ENCODE results near the gene SLC12A9. TPM values are rescaled to one million over a fixed set of nuclear protein-coding genes. Genes with fewer than 3 reads are reported as not detected.
A peak's percentile ranks its signal among the peaks of the same experiment; 100 is the strongest.
"Not testable (repeated sequence)": the region's sequence is repeated elsewhere in the genome, so short reads cannot be mapped to it uniquely, and the experiment has no call there.

Gene SLC12A9
- total RNA-seq, 3 donors from 2014 or later: 27.9 to 34.0 (median 33.5) TPM

DNA sequence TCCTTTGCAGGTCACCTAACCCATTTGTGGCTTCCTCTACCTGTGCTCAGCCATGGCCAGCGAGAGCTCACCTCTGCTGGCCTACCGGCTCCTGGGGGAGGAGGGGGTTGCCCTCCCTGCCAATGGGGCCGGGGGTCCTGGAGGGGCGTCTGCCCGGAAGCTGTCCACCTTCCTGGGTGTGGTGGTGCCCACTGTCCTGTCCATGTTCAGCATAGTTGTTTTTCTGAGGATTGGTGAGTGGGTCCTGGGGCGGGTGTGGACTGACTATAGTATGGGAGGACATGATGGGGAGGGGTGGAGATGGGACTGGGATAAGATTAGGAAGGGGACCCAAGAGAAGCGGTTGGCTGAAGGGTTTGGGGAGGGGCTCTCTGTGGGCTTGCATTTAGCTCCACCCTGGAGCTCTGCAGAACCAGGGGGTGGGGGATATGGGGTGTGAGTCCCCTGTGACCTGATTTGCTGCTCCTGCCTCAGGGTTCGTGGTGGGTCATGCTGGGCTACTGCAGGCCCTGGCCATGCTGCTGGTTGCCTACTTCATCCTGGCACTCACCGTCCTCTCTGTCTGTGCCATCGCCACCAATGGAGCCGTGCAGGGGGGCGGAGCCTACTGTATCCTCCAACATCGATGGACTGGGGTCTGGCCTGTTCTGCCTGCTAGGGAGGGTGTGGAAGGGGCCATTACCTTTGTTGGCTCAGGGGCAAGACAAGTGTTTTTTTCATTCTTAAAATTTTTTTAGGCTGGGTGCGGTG is 1.8 kb downstream of the SLC12A9 start:
- intact Hi-C loops (cut with DNase I, micrococcal nuclease): loop anchor here (5.0 to 10.0 kb wide), 2 partner anchors 52 to 60 kb away; no protein-coding TSS in a partner anchor

DNA sequence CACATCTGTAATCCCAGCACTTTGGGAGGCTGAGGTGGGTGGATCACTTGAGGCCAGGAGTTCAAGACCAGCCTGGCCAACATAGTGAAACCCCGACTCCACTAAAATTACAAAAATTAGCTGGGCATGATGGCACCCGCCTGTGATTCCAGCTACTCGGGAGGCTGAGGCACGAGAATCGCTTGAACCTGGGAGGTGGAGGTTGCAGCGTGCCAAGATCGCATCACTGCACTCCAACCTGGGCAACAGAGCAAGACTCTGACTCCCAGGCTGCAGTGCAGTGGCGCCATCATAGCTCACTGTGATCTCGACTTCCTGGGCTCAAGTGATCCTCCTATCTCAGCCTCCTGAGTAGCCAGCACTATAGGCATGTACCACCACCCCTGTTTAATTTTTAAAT is 2.4 kb downstream of the SLC12A9 start:
- not testable (repeated sequence) for ATAC-seq; H3K9me3 ChIP-seq; H3K36me3 ChIP-seq (ENCODE audit: low read depth); H3K4me3 ChIP-seq
- H3K4me1 ChIP-seq (ENCODE audit: low read depth): peaks cover 17% of the 10 kb centered on the region
- peak in 1 of 3 donors; percentile 22 for DNase-seq
- intact Hi-C loops (cut with DNase I, micrococcal nuclease): loop anchor here (5.0 to 10.0 kb wide), 2 partner anchors 53 to 60 kb away; no protein-coding TSS in a partner anchor

More for the DNA sequence above, 1.8 kb downstream of the SLC12A9 start:
- H3K9me3 ChIP-seq: no peaks in the 10 kb centered on the region
- no peak for ATAC-seq
- TF ChIP-seq, protein P1, sequence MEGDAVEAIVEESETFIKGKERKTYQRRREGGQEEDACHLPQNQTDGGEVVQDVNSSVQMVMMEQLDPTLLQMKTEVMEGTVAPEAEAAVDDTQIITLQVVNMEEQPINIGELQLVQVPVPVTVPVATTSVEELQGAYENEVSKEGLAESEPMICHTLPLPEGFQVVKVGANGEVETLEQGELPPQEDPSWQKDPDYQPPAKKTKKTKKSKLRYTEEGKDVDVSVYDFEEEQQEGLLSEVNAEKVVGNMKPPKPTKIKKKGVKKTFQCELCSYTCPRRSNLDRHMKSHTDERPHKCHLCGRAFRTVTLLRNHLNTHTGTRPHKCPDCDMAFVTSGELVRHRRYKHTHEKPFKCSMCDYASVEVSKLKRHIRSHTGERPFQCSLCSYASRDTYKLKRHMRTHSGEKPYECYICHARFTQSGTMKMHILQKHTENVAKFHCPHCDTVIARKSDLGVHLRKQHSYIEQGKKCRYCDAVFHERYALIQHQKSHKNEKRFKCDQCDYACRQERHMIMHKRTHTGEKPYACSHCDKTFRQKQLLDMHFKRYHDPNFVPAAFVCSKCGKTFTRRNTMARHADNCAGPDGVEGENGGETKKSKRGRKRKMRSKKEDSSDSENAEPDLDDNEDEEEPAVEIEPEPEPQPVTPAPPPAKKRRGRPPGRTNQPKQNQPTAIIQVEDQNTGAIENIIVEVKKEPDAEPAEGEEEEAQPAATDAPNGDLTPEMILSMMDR (IDR thresholded peaks at IDR 0.05): no peak
- DNase-seq: peak in 2 of 3 donors; percentile 22 to 46
- no peak overlapping the region for H3K4me3 ChIP-seq
- peaks cover 17% of the 10 kb centered on the region for H3K4me1 ChIP-seq (ENCODE audit: low read depth)
- no peaks in the 10 kb centered on the region for H3K36me3 ChIP-seq (ENCODE audit: low read depth)

- peak in 1 of 3 donors; percentile 42 for DNase-seq
- H3K4me1 ChIP-seq (ENCODE audit: low read depth): peaks cover 17% of the 10 kb centered on the region
- H3K4me3 ChIP-seq: no peak overlapping the region
- H3K9me3 ChIP-seq: no peaks in the 10 kb centered on the region
- peaks cover 5% of the 10 kb centered on the region for H3K36me3 ChIP-seq (ENCODE audit: low read depth)
- no peak for ATAC-seq
- intact Hi-C loops (cut with DNase I, micrococcal nuclease): loop anchor here in 1 of 2 donors (10.0 kb wide), 1 partner anchor 61 kb away; no protein-coding TSS in a partner anchor
- TF ChIP-seq, protein P1 (IDR thresholded peaks at IDR 0.05): no peak
Measured at GRCh38 chr7:100855515-100855914, 3.0 kb downstream of the SLC12A9 start.

DNA sequence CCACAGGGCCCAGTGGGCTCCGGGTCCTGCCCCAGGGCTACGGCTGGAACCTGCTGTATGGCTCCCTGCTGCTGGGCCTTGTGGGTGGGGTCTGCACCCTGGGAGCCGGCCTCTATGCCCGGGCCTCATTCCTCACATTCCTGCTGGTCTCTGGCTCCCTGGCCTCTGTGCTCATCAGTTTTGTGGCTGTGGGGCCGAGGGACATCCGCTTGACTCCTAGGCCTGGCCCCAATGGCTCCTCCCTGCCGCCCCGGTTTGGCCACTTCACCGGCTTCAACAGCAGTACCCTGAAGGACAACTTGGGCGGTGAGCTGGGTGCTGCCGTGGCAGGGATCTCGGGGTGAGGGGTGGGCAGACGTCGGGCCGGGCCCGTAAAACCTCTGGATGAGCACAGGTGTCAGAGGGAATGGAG is 4.4 kb downstream of the SLC12A9 start:
- intact Hi-C loops (cut with DNase I, micrococcal nuclease): loop anchor here in 1 of 2 donors (10.0 kb wide), 1 partner anchor 62 kb away; no protein-coding TSS in a partner anchor
- ATAC-seq (no peak), DNase-seq (peak in 1 of 3 donors; percentile 46)
- Histone ChIP-seq H3K4me3 (no peak overlapping the region), H3K9me3 (no peaks in the 10 kb centered on the region), H3K4me1 (ENCODE audit: low read depth) (peaks cover 14% of the 10 kb centered on the region), H3K36me3 (ENCODE audit: low read depth) (peaks cover 6% of the 10 kb centered on the region)
- TF ChIP-seq, protein P1 (IDR thresholded peaks at IDR 0.05): no peak

- no peaks in the 10 kb centered on the region for H3K9me3 ChIP-seq
- peaks cover 6% of the 10 kb centered on the region for H3K36me3 ChIP-seq (ENCODE audit: low read depth)
- ATAC-seq (no peak), DNase-seq (peak in 1 of 3 donors; percentile 35)
- TF ChIP-seq, protein P1 (IDR thresholded peaks at IDR 0.05): no peak
- no peak overlapping the region for H3K4me3 ChIP-seq
- intact Hi-C loops (cut with DNase I, micrococcal nuclease): loop anchor here (10.0 kb wide), 2 partner anchors 65 to 155 kb away; partner anchors contain the start of gene POP7 (in 1 of the 2)
- H3K4me1 ChIP-seq (ENCODE audit: low read depth): no peaks in the 10 kb centered on the region
Measured at GRCh38 chr7:100859856-100860255, 7.3 kb downstream of the SLC12A9 start.
